Umbilical cord (tissue), 2 donors: ENCODE measurements around the gene KRTAP21-2. TPM values are rescaled to one million over a fixed set of nuclear protein-coding genes. Genes with fewer than 3 reads are reported as not detected.
"Not testable (repeated sequence)": the region's sequence is repeated elsewhere in the genome, so short reads cannot be mapped to it uniquely, and the experiment has no call there.

Experiments used
- DNase-seq: peaks from one replicate; pipeline ENCODE4 v3.0.0-alpha.2; 2015; ENCODE audit warnings: low spot score
- total RNA-seq: library from RNA; depleted of rRNA; stranded (reverse); fragments of >200 nt; gene quantifications from one replicate; pipeline ENCODE4 v1.2.3, GENCODE V29; 2014; ENCODE audit warnings: low replicate concordance; ENCODE audit not compliant: insufficient read depth

Gene KRTAP21-2
- not detected for total RNA-seq

DNA sequence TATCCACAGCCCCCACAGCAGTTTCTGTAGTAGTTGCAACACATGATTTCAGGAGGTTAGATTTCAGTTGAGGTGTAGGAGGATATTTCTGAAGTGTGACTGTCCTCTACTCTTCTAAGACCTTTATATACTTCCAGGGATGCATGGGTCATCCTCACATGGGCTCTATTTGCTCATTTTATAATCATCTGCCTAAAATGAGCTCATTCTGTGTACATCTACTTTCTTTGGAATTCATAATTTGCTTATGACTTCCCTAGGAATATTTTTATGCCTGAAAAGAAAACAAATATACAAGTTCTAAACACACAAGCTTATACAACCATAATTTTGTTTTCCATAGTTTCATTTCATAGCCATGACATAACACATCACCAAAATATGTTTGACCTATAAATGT is at the start of gene KRTAP21-2:
Gene KRTAP21-2, minus strand, starts transcription at position 101 of the 400 bp plus-strand sequence. Its CDS starts 57 bp downstream, at position 44.
- no peak for DNase-seq

GRCh38 chr21:30793581-30794314 is 46.7 kb upstream of the KRTAP21-2 start:
- no peak for DNase-seq

- no peak for DNase-seq
These were observed 32.2 kb upstream of the KRTAP21-2 start for GRCh38 chr21:30779249-30779648.

- DNase-seq = no peak
These were observed 22.8 kb upstream of the KRTAP21-2 start for GRCh38 chr21:30769724-30770431.

GRCh38 chr21:30760776-30761175 is 13.7 kb upstream of the KRTAP21-2 start:
- no peak for DNase-seq

- peak; percentile 12 for DNase-seq
These were observed 11.2 kb upstream of the KRTAP21-2 start for GRCh38 chr21:30758306-30758705.

DNA sequence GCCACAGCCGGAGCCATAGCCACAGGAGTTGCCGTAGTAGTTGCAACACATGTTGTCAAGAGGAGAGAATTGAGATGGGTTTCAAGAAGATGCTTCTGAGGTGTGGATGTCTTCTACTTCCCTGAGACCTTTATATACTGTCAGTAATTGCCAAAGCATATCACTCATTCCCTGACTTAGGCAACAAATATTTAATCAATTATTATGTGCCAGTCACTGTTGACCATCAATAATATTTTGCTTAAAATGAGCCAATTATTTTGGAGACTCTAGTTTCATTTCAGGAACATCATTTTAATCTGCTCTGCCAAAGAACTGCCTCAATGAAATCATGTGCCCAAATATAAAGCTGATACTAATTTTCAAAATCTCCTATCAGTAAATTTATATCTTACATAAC is 8.3 kb upstream of the KRTAP21-2 start, which contains the start of gene KRTAP21-1:
Gene KRTAP21-1, minus strand, starts transcription at position 101 of the 400 bp plus-strand sequence. Its CDS starts 50 bp downstream, at position 51.
- DNase-seq = not testable (repeated sequence)

DNA sequence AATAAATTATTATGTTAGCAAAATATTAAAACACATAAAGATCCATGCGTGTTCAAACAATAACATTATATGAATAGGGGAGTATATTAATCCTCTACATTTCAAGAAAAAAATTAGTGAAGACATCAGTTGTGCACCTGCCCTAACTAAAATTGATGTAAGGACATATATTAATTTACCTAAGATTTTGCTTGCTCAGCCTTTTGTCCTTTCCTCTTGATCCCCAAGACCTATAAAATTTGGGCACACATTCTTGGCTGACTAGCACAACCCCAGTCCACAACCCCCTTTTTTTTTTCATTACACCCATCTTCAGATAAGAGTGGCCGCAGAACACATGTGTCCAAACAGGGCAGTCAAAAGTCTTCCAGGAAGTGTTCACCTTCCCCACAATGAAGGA is 6.6 kb downstream of the KRTAP21-2 start:
- no peak for DNase-seq

DNA sequence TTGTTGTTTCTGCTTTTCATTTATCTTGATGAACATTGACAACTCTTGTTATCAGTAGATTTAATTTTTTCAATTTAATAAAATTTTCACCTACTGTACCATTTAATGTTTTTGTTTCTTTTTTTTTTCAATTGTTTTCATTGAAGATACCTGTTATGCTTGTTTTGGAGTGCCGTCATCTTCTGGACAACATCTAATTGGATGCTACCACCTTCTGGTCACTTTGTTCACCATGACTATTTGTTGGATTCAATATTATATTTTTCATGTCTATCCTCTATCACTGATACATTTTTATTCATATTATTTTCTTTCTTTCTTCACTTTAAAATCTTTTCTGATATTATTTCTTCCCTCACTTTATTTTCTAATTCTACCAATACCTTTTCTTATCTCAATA is 14.0 kb downstream of the KRTAP21-2 start:
- DNase-seq = no peak

- no peak for DNase-seq
These were observed 20.3 kb downstream of the KRTAP21-2 start for GRCh38 chr21:30726726-30727125.

- DNase-seq = no peak
These were observed 27.7 kb downstream of the KRTAP21-2 start for GRCh38 chr21:30719401-30719800.

GRCh38 chr21:30718239-30718909 is 28.7 kb downstream of the KRTAP21-2 start, which contains the start of gene KRTAP21-3:
Gene KRTAP21-3 (minus strand): TSS chr21:30718777. CDS start chr21:30718759, 18 bp downstream.
- peak; percentile 5 for DNase-seq

- no peak for DNase-seq
These were observed 30.0 kb downstream of the KRTAP21-2 start for GRCh38 chr21:30717105-30717504.

GRCh38 chr21:30714946-30715345 is 32.1 kb downstream of the KRTAP21-2 start:
- no peak for DNase-seq

GRCh38 chr21:30714456-30714855 is 32.6 kb downstream of the KRTAP21-2 start:
- DNase-seq = no peak

DNA sequence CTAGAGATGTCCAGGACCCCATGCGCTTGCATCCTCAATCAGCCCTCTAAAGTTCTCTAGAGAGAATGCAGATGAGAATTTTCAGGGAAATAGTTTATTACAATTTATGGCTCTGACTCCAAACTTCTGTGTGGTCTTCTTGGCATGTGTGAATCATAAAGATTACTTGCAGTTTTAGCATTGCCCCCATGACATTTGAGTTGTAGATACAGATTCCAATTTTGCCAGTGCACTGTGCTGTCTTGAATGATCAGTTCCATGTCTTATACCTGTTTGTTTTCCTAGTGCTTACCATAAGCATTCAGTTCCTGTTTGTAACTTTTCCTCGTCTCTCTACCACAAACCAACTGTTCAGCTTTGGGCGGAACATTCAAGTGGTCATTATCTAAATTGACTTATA is 33.3 kb downstream of the KRTAP21-2 start:
- no peak for DNase-seq

GRCh38 chr21:30710499-30710898 is 36.6 kb downstream of the KRTAP21-2 start:
- DNase-seq = no peak

DNA sequence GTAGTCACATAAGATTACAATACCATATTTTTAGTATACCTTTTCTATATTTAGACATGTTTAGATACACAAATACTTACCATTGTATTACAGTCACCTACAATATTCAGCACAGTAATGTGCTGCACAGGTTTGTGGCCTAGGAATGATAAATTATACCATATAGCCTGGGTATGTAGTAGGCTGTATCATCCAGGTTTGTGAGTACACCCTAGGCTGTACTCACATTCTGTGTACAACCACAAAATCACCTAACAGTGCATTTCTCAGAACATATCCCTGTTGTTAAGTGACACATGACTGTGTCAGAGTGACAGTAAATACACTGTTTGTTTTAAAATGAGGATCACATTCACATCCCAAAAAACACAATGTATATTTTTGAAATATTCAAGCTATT is 39.6 kb downstream of the KRTAP21-2 start:
- no peak for DNase-seq
